H7 (cell line): ENCODE data around the gene RNF111. TPM values are rescaled to one million over a fixed set of nuclear protein-coding genes. Genes with fewer than 3 reads are reported as not detected.

Experiments used
- total RNA-seq: library from RNA; depleted of rRNA; stranded (reverse); fragments of >200 nt; shearing (Covaris generic); gene quantifications from 2 replicates; pipeline ENCODE4 v1.2.3, GENCODE V29; 2014; rRNA removed

The RNF111 gene
- total RNA-seq, 1 experiment from 2014 or later: 13.8 TPM

Other genes with a start within 250 kb of the RNF111 start
- 73.1 and 78.9 TPM in 2 replicates for gene ADAM10, start 238.0 kb upstream of the RNF111 start, total RNA-seq
- gene MINDY2, start 216.4 kb upstream of the RNF111 start, total RNA-seq: 13.2 and 17.2 TPM in 2 replicates
- gene SLTM, start 54.0 kb upstream of the RNF111 start, total RNA-seq: 56.4 and 69.7 TPM in 2 replicates
- gene CCNB2, start 117.5 kb downstream of the RNF111 start, total RNA-seq: 103 and 128 TPM in 2 replicates
- not detected in 2 replicates for gene LDHAL6B, start 219.2 kb downstream of the RNF111 start, total RNA-seq